ENCODE measurements around the gene ZSCAN31. TPM values are rescaled to one million over a fixed set of nuclear protein-coding genes. Genes with fewer than 3 reads are reported as not detected.

ZSCAN31 gene
- total RNA-seq, 1 donor: 19.9 TPM

DNA sequence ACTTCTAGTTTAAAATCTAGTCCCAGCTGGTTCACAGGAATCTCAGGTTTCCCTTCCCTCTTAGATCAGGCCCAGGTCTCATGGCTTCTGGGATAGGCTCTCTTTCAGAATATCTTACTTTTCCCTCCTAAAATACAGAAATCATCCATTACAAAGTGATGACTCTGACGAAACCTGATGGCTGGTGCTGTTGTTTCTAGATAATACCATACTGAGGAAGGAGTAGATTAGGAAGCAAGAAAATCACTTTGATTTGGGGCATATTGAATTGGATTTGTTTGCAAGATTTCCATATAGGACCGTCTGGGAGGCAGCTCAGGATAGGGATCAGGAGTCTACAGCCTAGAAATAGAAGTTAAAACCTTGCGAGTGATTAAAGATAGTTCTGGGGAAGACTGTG, 17.4 kb upstream of the ZSCAN31 start:
- peaks cover 57% of the 10 kb centered on the region for H3K79me2 ChIP-seq (ENCODE audit: insufficient read depth, low read length)
- TF ChIP-seq, protein P1, sequence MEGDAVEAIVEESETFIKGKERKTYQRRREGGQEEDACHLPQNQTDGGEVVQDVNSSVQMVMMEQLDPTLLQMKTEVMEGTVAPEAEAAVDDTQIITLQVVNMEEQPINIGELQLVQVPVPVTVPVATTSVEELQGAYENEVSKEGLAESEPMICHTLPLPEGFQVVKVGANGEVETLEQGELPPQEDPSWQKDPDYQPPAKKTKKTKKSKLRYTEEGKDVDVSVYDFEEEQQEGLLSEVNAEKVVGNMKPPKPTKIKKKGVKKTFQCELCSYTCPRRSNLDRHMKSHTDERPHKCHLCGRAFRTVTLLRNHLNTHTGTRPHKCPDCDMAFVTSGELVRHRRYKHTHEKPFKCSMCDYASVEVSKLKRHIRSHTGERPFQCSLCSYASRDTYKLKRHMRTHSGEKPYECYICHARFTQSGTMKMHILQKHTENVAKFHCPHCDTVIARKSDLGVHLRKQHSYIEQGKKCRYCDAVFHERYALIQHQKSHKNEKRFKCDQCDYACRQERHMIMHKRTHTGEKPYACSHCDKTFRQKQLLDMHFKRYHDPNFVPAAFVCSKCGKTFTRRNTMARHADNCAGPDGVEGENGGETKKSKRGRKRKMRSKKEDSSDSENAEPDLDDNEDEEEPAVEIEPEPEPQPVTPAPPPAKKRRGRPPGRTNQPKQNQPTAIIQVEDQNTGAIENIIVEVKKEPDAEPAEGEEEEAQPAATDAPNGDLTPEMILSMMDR (IDR thresholded peaks at IDR 0.05; ENCODE audit: extremely low read depth, low read depth, low read length): no peak
- H3K36me3 ChIP-seq (ENCODE audit: insufficient read depth, low read length): no peaks in the 10 kb centered on the region
- no peak overlapping the region for H2AFZ ChIP-seq (ENCODE audit: low read length)
- no peak overlapping the region for H3K4me2 ChIP-seq (ENCODE audit: insufficient read depth, low read length)
- peaks cover 4% of the 10 kb centered on the region for H4K20me1 ChIP-seq (ENCODE audit: insufficient read depth, low read length)
- peaks cover 30% of the 10 kb centered on the region for H3K4me1 ChIP-seq (ENCODE audit: insufficient read depth, low read length)
- H3K4me3 ChIP-seq (ENCODE audit: insufficient read depth, low read length): no peak overlapping the region
- H3K9me3 ChIP-seq (ENCODE audit: low read depth, low read length): no peaks in the 10 kb centered on the region
- no peak overlapping the region for H3K27ac ChIP-seq (ENCODE audit: low read depth, low read length)
- no peak for DNase-seq (ENCODE audit: insufficient read length, low spot score, missing footprints)
- no peaks in the 10 kb centered on the region for H3K27me3 ChIP-seq (ENCODE audit: insufficient read depth, low read length)

DNA sequence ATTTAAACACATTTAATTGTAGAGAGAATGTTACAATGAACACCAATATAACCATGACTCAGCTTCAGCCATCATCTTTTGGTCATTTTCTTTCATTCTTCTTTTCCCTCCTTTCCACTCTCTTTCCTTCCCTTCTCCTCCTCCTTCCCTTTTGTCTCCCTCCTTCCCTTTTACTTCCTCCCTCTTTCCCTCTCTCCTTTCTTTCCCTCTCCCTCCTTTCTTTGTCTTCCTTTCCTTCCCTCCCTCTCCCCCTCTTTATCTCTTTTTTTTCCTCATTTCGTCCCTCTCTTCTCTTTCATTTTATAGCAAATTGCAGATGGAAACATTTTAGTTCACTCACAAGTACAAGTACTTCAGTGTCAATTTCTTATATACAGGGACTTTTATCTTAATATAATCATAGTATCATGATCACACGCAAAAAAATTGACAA, 15.6 kb upstream of the ZSCAN31 start:
- DNase-seq (ENCODE audit: insufficient read length, low spot score, missing footprints): no peak
- Histone ChIP-seq H4K20me1 (ENCODE audit: insufficient read depth, low read length) (peaks cover 4% of the 10 kb centered on the region), H3K4me1 (ENCODE audit: insufficient read depth, low read length) (peaks cover 30% of the 10 kb centered on the region), H3K9me3 (ENCODE audit: low read depth, low read length) (no peaks in the 10 kb centered on the region), H3K36me3 (ENCODE audit: insufficient read depth, low read length) (no peaks in the 10 kb centered on the region), H3K27ac (ENCODE audit: low read depth, low read length) (no peak overlapping the region), H3K4me3 (ENCODE audit: insufficient read depth, low read length) (no peak overlapping the region), H2AFZ (ENCODE audit: low read length) (no peak overlapping the region), H3K27me3 (ENCODE audit: insufficient read depth, low read length) (peaks cover 8% of the 10 kb centered on the region), H3K4me2 (ENCODE audit: insufficient read depth, low read length) (no peak overlapping the region), H3K79me2 (ENCODE audit: insufficient read depth, low read length) (peaks cover 49% of the 10 kb centered on the region)
- TF ChIP-seq, protein P1 (IDR thresholded peaks at IDR 0.05; ENCODE audit: extremely low read depth, low read depth, low read length): no peak

DNA sequence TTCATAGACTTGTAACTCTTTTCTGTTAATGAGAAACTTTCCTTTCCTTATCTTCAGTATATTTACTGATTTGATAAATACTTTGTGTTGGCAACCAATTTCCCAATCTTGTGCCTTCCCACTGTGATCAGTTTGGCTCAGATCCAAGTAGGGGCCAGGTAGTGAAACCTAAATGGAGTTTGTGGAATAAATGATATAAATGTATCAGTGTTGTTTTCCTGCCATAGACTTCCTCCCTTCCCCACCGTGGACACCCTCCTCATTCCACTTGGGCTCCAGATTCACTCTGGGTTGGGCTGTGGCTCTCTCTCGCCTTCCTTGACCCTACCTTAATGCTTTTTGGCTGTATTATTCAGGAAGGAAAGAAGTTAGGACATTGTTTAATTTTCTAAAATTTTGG, 15.1 kb upstream of the ZSCAN31 start:
- Histone ChIP-seq H3K27ac (ENCODE audit: low read depth, low read length) (no peak overlapping the region), H3K9me3 (ENCODE audit: low read depth, low read length) (no peaks in the 10 kb centered on the region), H2AFZ (ENCODE audit: low read length) (no peak overlapping the region), H3K4me2 (ENCODE audit: insufficient read depth, low read length) (peak overlapping the region; percentile 91), H3K4me1 (ENCODE audit: insufficient read depth, low read length) (peaks cover 30% of the 10 kb centered on the region), H3K36me3 (ENCODE audit: insufficient read depth, low read length) (no peaks in the 10 kb centered on the region), H3K27me3 (ENCODE audit: insufficient read depth, low read length) (peaks cover 10% of the 10 kb centered on the region), H3K79me2 (ENCODE audit: insufficient read depth, low read length) (peaks cover 46% of the 10 kb centered on the region), H3K4me3 (ENCODE audit: insufficient read depth, low read length) (no peak overlapping the region), H4K20me1 (ENCODE audit: insufficient read depth, low read length) (peaks cover 4% of the 10 kb centered on the region)
- TF ChIP-seq, protein P1 (IDR thresholded peaks at IDR 0.05; ENCODE audit: extremely low read depth, low read depth, low read length): no peak
- DNase-seq (ENCODE audit: insufficient read length, low spot score, missing footprints): no peak

DNA sequence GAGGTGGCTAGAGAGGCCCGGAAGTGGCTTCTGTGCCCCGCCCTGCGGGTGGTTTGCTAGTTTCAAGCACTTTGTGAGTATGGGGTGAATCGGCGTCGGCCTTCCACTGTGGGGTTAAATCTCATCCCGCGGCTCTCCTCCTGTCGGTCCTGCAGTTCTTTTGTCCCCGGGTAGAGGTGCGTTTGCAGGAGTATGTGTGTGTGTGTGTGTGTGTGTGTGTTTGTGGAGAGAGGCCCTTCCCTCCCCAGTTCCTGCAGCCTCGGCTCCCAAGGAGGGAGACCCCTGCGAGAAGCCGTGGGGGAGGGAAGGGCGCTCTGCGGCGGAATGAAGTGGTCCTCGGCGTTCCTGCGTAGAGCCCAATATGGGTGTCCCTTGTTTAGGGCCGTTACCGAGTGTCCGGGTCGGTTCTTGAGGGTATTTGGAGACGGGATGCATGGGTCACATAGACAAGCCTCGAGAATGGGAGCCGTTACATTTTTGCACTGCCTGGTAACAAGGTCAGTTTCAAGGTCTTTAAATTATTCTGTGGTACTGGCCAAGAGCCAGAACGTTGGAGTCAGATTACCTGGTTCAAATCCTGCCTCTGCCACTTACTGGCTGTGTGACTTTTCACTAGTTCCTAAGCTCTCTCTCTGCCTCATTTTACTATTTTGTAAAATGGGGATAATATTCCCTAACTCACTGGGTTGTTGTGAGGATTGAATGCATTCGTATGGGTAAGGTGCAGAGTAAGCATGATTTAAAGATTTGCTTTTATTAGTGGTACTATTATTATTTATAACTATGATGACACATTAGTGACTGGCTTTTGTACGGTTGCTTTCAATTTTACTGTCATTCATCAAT, 14.2 kb upstream of the ZSCAN31 start, which contains the start of gene ZKSCAN3:
TSS of gene ZKSCAN3 (plus strand) at position 56 of the 846 bp plus-strand sequence. CDS start 9,640 bp downstream, outside the sequence.
- Histone ChIP-seq H3K9me3 (ENCODE audit: low read depth, low read length) (no peaks in the 10 kb centered on the region), H3K4me1 (ENCODE audit: insufficient read depth, low read length) (peaks cover 25% of the 10 kb centered on the region), H2AFZ (ENCODE audit: low read length) (peak within 1 kb of the TSS; percentile 98), H3K36me3 (ENCODE audit: insufficient read depth, low read length) (no peaks in the 10 kb centered on the region), H3K27me3 (ENCODE audit: insufficient read depth, low read length) (peaks cover 17% of the 10 kb centered on the region), H4K20me1 (ENCODE audit: insufficient read depth, low read length) (peaks cover 4% of the 10 kb centered on the region), H3K4me3 (ENCODE audit: insufficient read depth, low read length) (peak within 1 kb of the TSS; percentile 88), H3K4me2 (ENCODE audit: insufficient read depth, low read length) (peak within 1 kb of the TSS; percentile 91), H3K27ac (ENCODE audit: low read depth, low read length) (peak within 1 kb of the TSS; percentile 54), H3K79me2 (ENCODE audit: insufficient read depth, low read length) (peaks cover 46% of the 10 kb centered on the region)
- peak; percentile 87 for DNase-seq (ENCODE audit: insufficient read length, low spot score, missing footprints)
- TF ChIP-seq, protein P1 (IDR thresholded peaks at IDR 0.05; ENCODE audit: extremely low read depth, low read depth, low read length): no peak
